K562 (cell line): Measurements from ENCODE around the gene ZNF438. TPM values are rescaled to one million over a fixed set of nuclear protein-coding genes. Genes with fewer than 3 reads are reported as not detected.

ENCODE experiments used
- BRD9 ChIP-seq: fragments of 450-650 bp; IDR thresholded peaks from 2 replicates; pipeline ENCODE4 v1.6.1; 2018; ENCODE audit warnings: low read depth; ENCODE audit not compliant: partially characterized antibody
- CCNT2 ChIP-seq: IDR thresholded peaks from 2 replicates; pipeline ENCODE4 v1.6.1; 2011; ENCODE audit warnings: borderline replicate concordance, low read depth, mild to moderate bottlenecking, moderate library complexity, mixed read lengths, low read length; ENCODE audit not compliant: insufficient read length; ENCODE audit errors: extremely low read depth
- CHD4 ChIP-seq: fragments of 200-600 bp; sonication (generic); IDR thresholded peaks from 3 replicates; pipeline ENCODE4 v1.6.1; 2012; ENCODE audit warnings: low read depth, mild to moderate bottlenecking, mixed read lengths, low read length, inconsistent platforms; ENCODE audit not compliant: insufficient read depth, insufficient replicate concordance, poor library complexity, severe bottlenecking
- CXXC5 ChIP-seq: fragments of 250-450 bp; sonication (Bioruptor Pico); IDR thresholded peaks from 2 replicates; pipeline ENCODE4 v1.8.0; 2022; ENCODE audit warnings: inconsistent platforms, mild to moderate bottlenecking, moderate library complexity
- ELK3 ChIP-seq: fragments of 450-650 bp; formaldehyde crosslinking; IDR thresholded peaks from 2 replicates; pipeline ENCODE4 v1.4.0; 2020; ENCODE audit warnings: mild to moderate bottlenecking
- HDGF ChIP-seq: fragments of 450-650 bp; IDR thresholded peaks from 2 replicates; pipeline ENCODE4 v1.6.1; 2016
- IRF2 ChIP-seq: sonication (generic); formaldehyde crosslinking; IDR thresholded peaks from 2 replicates; pipeline ENCODE4 v1.8.1; 2022; ENCODE audit warnings: mild to moderate bottlenecking, missing genetic modification reagents
- MAFF ChIP-seq: IDR thresholded peaks from 2 replicates; pipeline ENCODE4 v1.6.1; 2012; ENCODE audit warnings: low read length, improper control_type of control experiment
- PBX2 ChIP-seq, 2 experiments: IDR thresholded peaks in 1 of 2; conservative IDR thresholded peaks in 1 of 2; 2 replicates each; pipeline ENCODE4 v1.6.1; 2016; ENCODE audit warnings: low read depth in 2 of 2, mild to moderate bottlenecking in 1 of 2, missing compliant biosample characterization in 1 of 2, missing genetic modification characterization in 1 of 2, moderate library complexity in 1 of 2
- PHF8 ChIP-seq: fragments of 200-600 bp; sonication (generic); IDR thresholded peaks from 2 replicates; pipeline ENCODE4 v1.6.1; 2012; ENCODE audit warnings: mixed run types, mild to moderate bottlenecking, inconsistent platforms, low read length, moderate library complexity, borderline replicate concordance
- PTRF ChIP-seq: fragments of 450-650 bp; IDR thresholded peaks from 2 replicates; pipeline ENCODE4 v1.6.1; 2016; ENCODE audit warnings: mild to moderate bottlenecking, missing genetic modification characterization, missing compliant biosample characterization
- TCF7 ChIP-seq: sonication (generic); IDR thresholded peaks from 2 replicates; pipeline ENCODE4 v1.6.1; 2016; ENCODE audit warnings: antibody characterized with exemption, borderline replicate concordance
- TSC22D4 ChIP-seq: fragments of 450-650 bp; IDR thresholded peaks from 2 replicates; pipeline ENCODE4 v1.6.1; 2016; ENCODE audit warnings: missing genetic modification characterization, missing biosample characterization, control low read depth
- ZNF146 ChIP-seq: IDR thresholded peaks from one replicate; pipeline ENCODE4 v1.6.1; 2018; ENCODE audit warnings: missing compliant biosample characterization; ENCODE audit not compliant: unreplicated experiment
- ZNF24 ChIP-seq: fragments of 450-650 bp; IDR thresholded peaks from 2 replicates; pipeline ENCODE4 v1.6.1; 2016
- ZNF408 ChIP-seq: fragments of 250-450 bp; sonication (Bioruptor Pico); IDR thresholded peaks from 2 replicates; pipeline ENCODE4 v1.4.0; 2020; ENCODE audit warnings: low read depth, mild to moderate bottlenecking, moderate library complexity
- polyA plus RNA-seq, 8 experiments: library from polyadenylated mRNA; depleted of rRNA in 4 of 8; stranded (reverse) in 5 of 8; unstranded in 3 of 8; fragments of >200 nt; fragmentation: Nextera tagmentation in 2 of 8; fragmentation: Illumina TruSeq in 1 of 8; extraction: Ambion mirVana in 2 of 8; extraction: Trizol in 1 of 8; gene quantifications; 2 replicates each; pipeline versions ENCODE4 v1.2.1 to v1.2.3, GENCODE V29; 2011 to 2014; ENCODE audit warnings: inconsistent platforms in 1 of 8, missing spikeins in 1 of 8
- total RNA-seq, 7 experiments: library from RNA; depleted of rRNA in 6 of 7; stranded (reverse); fragments of >200 nt in 6 of 7; fragmentation: Illumina TruSeq in 2 of 7; extraction: Trizol in 2 of 7; gene quantifications; 2 replicates each; pipeline versions ENCODE4 v1.2.1 to v1.2.3, GENCODE V29; 2011 to 2021; ENCODE audit warnings: low replicate concordance in 1 of 7
- TF ChIP-seq, protein P1 (sequence below): sonication (generic); formaldehyde crosslinking; IDR thresholded peaks from 2 replicates; pipeline ENCODE4 v1.4.0; 2020; ENCODE audit warnings: mild to moderate bottlenecking, missing genetic modification reagents
- TF ChIP-seq, protein P2 (sequence below): sonication (generic); formaldehyde crosslinking; IDR thresholded peaks from 2 replicates; pipeline ENCODE4 v1.9.0; 2022; ENCODE audit warnings: mild to moderate bottlenecking, missing genetic modification reagents
- TF ChIP-seq, protein P3 (sequence below): fragments of 450-650 bp; IDR thresholded peaks from 2 replicates; pipeline ENCODE4 v1.6.1; 2016

The ZNF438 gene
- total and polyA plus RNA-seq, 9 of the 15 experiments (the other 6 are each of a cell fraction or from before 2014, with no cell fraction given) = 0.45 to 1.5 (median 0.91) TPM

DNA sequence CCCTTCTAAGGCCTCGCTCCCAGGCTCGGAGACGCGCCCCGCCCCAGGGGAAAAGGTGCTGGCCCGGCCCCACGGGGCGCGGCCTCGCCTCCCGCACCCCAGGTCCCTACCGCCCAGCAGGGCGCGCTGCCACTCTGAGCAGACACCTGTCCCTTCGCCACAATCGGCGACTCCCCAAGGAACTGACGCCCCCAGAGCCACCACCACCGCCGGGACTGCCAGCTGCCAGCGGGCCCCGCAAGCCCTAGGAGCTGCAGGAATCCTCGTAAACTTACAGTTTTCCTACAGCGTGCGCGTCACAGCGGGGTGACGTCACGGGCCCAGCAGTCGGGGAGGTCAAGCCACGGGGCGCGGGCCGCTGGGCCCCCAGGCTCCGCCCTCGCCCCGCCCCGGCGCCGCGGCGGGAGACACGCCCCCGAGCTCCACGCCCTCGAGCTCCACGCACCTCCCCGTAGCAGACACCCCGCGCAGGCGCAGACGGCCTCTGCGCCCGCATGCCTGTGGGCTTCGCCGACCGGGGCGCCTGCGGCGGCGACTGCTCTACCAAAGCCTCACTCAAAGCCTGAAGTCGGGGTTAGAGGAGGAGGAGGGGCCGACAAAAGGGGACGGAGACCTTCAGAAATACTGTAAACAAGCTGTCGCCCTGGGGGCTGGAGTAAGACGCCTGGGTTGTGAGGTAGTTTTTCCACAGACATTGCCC, at the start of gene ZNF438 (continued):
- TF ChIP-seq PBX2 (CRISPR knock-in tag; IDR thresholded peaks at IDR 0.05; ENCODE audit: low read depth) = no peak
- no peak for TF ChIP-seq PBX2 (tag; conservative IDR thresholded peaks at IDR 0.05; ENCODE audit: low read depth)
- no peak for TF ChIP-seq ZNF408
- TF ChIP-seq, protein P1, sequence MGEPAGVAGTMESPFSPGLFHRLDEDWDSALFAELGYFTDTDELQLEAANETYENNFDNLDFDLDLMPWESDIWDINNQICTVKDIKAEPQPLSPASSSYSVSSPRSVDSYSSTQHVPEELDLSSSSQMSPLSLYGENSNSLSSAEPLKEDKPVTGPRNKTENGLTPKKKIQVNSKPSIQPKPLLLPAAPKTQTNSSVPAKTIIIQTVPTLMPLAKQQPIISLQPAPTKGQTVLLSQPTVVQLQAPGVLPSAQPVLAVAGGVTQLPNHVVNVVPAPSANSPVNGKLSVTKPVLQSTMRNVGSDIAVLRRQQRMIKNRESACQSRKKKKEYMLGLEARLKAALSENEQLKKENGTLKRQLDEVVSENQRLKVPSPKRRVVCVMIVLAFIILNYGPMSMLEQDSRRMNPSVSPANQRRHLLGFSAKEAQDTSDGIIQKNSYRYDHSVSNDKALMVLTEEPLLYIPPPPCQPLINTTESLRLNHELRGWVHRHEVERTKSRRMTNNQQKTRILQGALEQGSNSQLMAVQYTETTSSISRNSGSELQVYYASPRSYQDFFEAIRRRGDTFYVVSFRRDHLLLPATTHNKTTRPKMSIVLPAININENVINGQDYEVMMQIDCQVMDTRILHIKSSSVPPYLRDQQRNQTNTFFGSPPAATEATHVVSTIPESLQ = 0 out of 2 replicates have a peak, but pooled peaks have one; percentile 94
- TF ChIP-seq TSC22D4 (tag) = no peak
- no peak for TF ChIP-seq CHD4
- peak; percentile 85 for TF ChIP-seq CXXC5 (CRISPR knock-in tag)
- TF ChIP-seq CCNT2 = peak; percentile 72
- TF ChIP-seq, protein P2, sequence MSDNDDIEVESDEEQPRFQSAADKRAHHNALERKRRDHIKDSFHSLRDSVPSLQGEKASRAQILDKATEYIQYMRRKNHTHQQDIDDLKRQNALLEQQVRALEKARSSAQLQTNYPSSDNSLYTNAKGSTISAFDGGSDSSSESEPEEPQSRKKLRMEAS (CRISPR knock-in tag) = peak; percentile 79
- TF ChIP-seq HDGF = no peak
- TF ChIP-seq PHF8 = peak; percentile 64; the same call in 1 of the 2 replicates
- no peak for TF ChIP-seq PTRF (tag)
- TF ChIP-seq ZNF146 = no peak
- no peak for TF ChIP-seq ZNF24
- TF ChIP-seq, protein P3, sequence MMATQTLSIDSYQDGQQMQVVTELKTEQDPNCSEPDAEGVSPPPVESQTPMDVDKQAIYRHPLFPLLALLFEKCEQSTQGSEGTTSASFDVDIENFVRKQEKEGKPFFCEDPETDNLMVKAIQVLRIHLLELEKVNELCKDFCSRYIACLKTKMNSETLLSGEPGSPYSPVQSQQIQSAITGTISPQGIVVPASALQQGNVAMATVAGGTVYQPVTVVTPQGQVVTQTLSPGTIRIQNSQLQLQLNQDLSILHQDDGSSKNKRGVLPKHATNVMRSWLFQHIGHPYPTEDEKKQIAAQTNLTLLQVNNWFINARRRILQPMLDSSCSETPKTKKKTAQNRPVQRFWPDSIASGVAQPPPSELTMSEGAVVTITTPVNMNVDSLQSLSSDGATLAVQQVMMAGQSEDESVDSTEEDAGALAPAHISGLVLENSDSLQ = peak; percentile 62; the same call in 1 of the 2 replicates
- TF ChIP-seq TCF7 = no peak
- TF ChIP-seq BRD9 = peak; percentile 55
- TF ChIP-seq IRF2 (CRISPR knock-in tag) = no peak
- no peak for TF ChIP-seq ELK3 (CRISPR knock-in tag)
- TF ChIP-seq MAFF = no peak
